GM06990 (cell line): ENCODE results near the gene OSTN.

ENCODE experiments used
- DNase-seq: peaks from one replicate; pipeline ENCODE4 v3.0.0-alpha.2; 2011; ENCODE audit not compliant: insufficient read length; ENCODE audit errors: extremely low read depth
- H3K27me3 ChIP-seq: replicated peaks from 2 replicates; pipeline ENCODE4 v1.6.0; 2011; ENCODE audit warnings: low read length; ENCODE audit not compliant: control insufficient read depth, insufficient read depth
- H3K36me3 ChIP-seq: 2 replicates; pipeline ENCODE4 v1.5.1; 2011; ENCODE audit warnings: low read length; ENCODE audit not compliant: control insufficient read depth, insufficient read depth
- H3K4me3 ChIP-seq: replicated peaks from 2 replicates; pipeline ENCODE4 v1.5.1; 2011; ENCODE audit warnings: low read depth, mild to moderate bottlenecking, control low read depth, low read length
- CTCF ChIP-seq: IDR thresholded peaks from 2 replicates; pipeline ENCODE4 v1.5.1; 2011; ENCODE audit warnings: low read length, control low read depth, mild to moderate bottlenecking, inconsistent platforms; ENCODE audit not compliant: insufficient read depth, poor library complexity, severe bottlenecking

The OSTN gene

GRCh38 chr3:191275751-191276150 is 76.7 kb downstream of the OSTN start:
- no peak for TF ChIP-seq CTCF
- Histone ChIP-seq H3K4me3 (no peak overlapping the region), H3K27me3 (no peaks in the 10 kb centered on the region), H3K36me3 (no peaks in the 10 kb centered on the region)
- DNase-seq: no peak

- DNase-seq: no peak
- no peak overlapping the region for H3K4me3 ChIP-seq
- H3K36me3 ChIP-seq: no peaks in the 10 kb centered on the region
- H3K27me3 ChIP-seq: no peaks in the 10 kb centered on the region
- TF ChIP-seq CTCF: no peak
Measured at GRCh38 chr3:191280111-191280510, 81.1 kb downstream of the OSTN start.

GRCh38 chr3:191280882-191281281 is 81.8 kb downstream of the OSTN start:
- H3K36me3 ChIP-seq: no peaks in the 10 kb centered on the region
- no peak for TF ChIP-seq CTCF
- no peak for DNase-seq
- H3K27me3 ChIP-seq: no peaks in the 10 kb centered on the region
- no peak overlapping the region for H3K4me3 ChIP-seq

GRCh38 chr3:191282251-191283185 is 83.5 kb downstream of the OSTN start:
- no peak overlapping the region for H3K4me3 ChIP-seq
- no peak for TF ChIP-seq CTCF
- H3K36me3 ChIP-seq: no peaks in the 10 kb centered on the region
- H3K27me3 ChIP-seq: no peaks in the 10 kb centered on the region
- DNase-seq: no peak

- no peak for TF ChIP-seq CTCF
- DNase-seq: no peak
- H3K36me3 ChIP-seq: no peaks in the 10 kb centered on the region
- H3K4me3 ChIP-seq: no peak overlapping the region
- H3K27me3 ChIP-seq: no peaks in the 10 kb centered on the region
Measured at GRCh38 chr3:191283400-191283799, 84.4 kb downstream of the OSTN start.
